Effector memory CD4-positive, alpha-beta T cell (primary cell): Measurements from ENCODE around the gene NEU1.

Source experiments
- DNase-seq, 3 donors: peaks; one replicate each; pipeline ENCODE4 v3.0.0-alpha.2; 2020
- H3K27ac ChIP-seq: 2 replicates; pipeline ENCODE4 v1.7.0; 2013; ENCODE audit warnings: mild to moderate bottlenecking, low read length, moderate library complexity; ENCODE audit not compliant: insufficient read depth, poor library complexity, severe bottlenecking
- H3K27me3 ChIP-seq: replicated peaks from 2 replicates; pipeline ENCODE4 v1.7.0; 2013; ENCODE audit warnings: mild to moderate bottlenecking, low read length; ENCODE audit not compliant: insufficient read depth, control insufficient read depth, poor library complexity, severe bottlenecking
- H3K36me3 ChIP-seq: 2 replicates; pipeline ENCODE4 v1.7.0; 2013; ENCODE audit warnings: mild to moderate bottlenecking, low read length, moderate library complexity; ENCODE audit not compliant: control insufficient read depth, insufficient read depth
- H3K4me1 ChIP-seq: 2 replicates; pipeline ENCODE4 v1.7.0; 2013; ENCODE audit warnings: low read length, mild to moderate bottlenecking; ENCODE audit not compliant: control insufficient read depth, insufficient read depth, poor library complexity, severe bottlenecking
- H3K4me3 ChIP-seq: 2 replicates; pipeline ENCODE4 v1.7.0; 2013; ENCODE audit warnings: low read length, low read depth, mild to moderate bottlenecking; ENCODE audit not compliant: insufficient read depth, poor library complexity, severe bottlenecking
- H3K9me3 ChIP-seq: 2 replicates; pipeline ENCODE4 v1.7.0; 2013; ENCODE audit warnings: mild to moderate bottlenecking, low read length, moderate library complexity; ENCODE audit not compliant: control insufficient read depth

NEU1 gene

GRCh38 chr6:31896856-31897611 lies 34.4 kb upstream of the NEU1 start:
- Histone ChIP-seq H3K9me3 (no peaks in the 10 kb centered on the region), H3K4me3 (peak overlapping the region; percentile 76), H3K36me3 (peaks cover 19% of the 10 kb centered on the region), H3K4me1 (peaks cover 17% of the 10 kb centered on the region), H3K27ac (peak overlapping the region; percentile 90), H3K27me3 (no peaks in the 10 kb centered on the region)
- DNase-seq = peak in 1 of 3 donors; percentile 8

GRCh38 chr6:31896493-31896855 lies 33.9 kb upstream of the NEU1 start:
- Histone ChIP-seq H3K36me3 (peaks cover 22% of the 10 kb centered on the region), H3K4me3 (peak overlapping the region; percentile 76), H3K27ac (peak overlapping the region; percentile 90), H3K4me1 (peaks cover 17% of the 10 kb centered on the region), H3K9me3 (no peaks in the 10 kb centered on the region), H3K27me3 (no peaks in the 10 kb centered on the region)
- no peak for DNase-seq

- H3K4me1 ChIP-seq = peaks cover 10% of the 10 kb centered on the region
- no peak overlapping the region for H3K27ac ChIP-seq
- H3K4me3 ChIP-seq = no peak overlapping the region
- H3K27me3 ChIP-seq = no peaks in the 10 kb centered on the region
- H3K9me3 ChIP-seq = no peaks in the 10 kb centered on the region
- peaks cover 39% of the 10 kb centered on the region for H3K36me3 ChIP-seq
- DNase-seq = no peak
These were observed 30.2 kb upstream of the NEU1 start for GRCh38 chr6:31892821-31893220.

- Histone ChIP-seq H3K4me1 (no peaks in the 10 kb centered on the region), H3K36me3 (peaks cover 56% of the 10 kb centered on the region), H3K4me3 (no peak overlapping the region), H3K27ac (no peak overlapping the region), H3K9me3 (no peaks in the 10 kb centered on the region), H3K27me3 (no peaks in the 10 kb centered on the region)
- DNase-seq = no peak
These were observed 26.8 kb upstream of the NEU1 start for GRCh38 chr6:31889331-31889972.

GRCh38 chr6:31888276-31889258 lies 25.9 kb upstream of the NEU1 start:
- H3K27me3 ChIP-seq = no peaks in the 10 kb centered on the region
- H3K36me3 ChIP-seq = peaks cover 65% of the 10 kb centered on the region
- DNase-seq = peak in 1 of 3 donors; percentile 31

GRCh38 chr6:31887173-31888007 lies 24.8 kb upstream of the NEU1 start:
- no peaks in the 10 kb centered on the region for H3K27me3 ChIP-seq
- peaks cover 69% of the 10 kb centered on the region for H3K36me3 ChIP-seq
- no peaks in the 10 kb centered on the region for H3K9me3 ChIP-seq
- no peak for DNase-seq
- no peak overlapping the region for H3K4me3 ChIP-seq
- H3K27ac ChIP-seq = no peak overlapping the region
- no peaks in the 10 kb centered on the region for H3K4me1 ChIP-seq

More at GRCh38 chr6:31888276-31889258, 25.9 kb upstream of the NEU1 start:
- Histone ChIP-seq H3K4me3 (no peak overlapping the region), H3K27ac (no peak overlapping the region), H3K9me3 (no peaks in the 10 kb centered on the region), H3K4me1 (no peaks in the 10 kb centered on the region)

GRCh38 chr6:31886541-31886991 lies 23.9 kb upstream of the NEU1 start:
- Histone ChIP-seq H3K9me3 (no peaks in the 10 kb centered on the region), H3K27ac (no peak overlapping the region), H3K27me3 (no peaks in the 10 kb centered on the region), H3K4me3 (no peak overlapping the region), H3K4me1 (no peaks in the 10 kb centered on the region), H3K36me3 (peaks cover 68% of the 10 kb centered on the region)
- DNase-seq = no peak

- Histone ChIP-seq H3K36me3 (peaks cover 88% of the 10 kb centered on the region), H3K4me3 (no peak overlapping the region), H3K9me3 (no peaks in the 10 kb centered on the region)
These were observed 22.0 kb upstream of the NEU1 start for GRCh38 chr6:31884528-31885035.

GRCh38 chr6:31883676-31884075 lies 21.1 kb upstream of the NEU1 start:
- no peak for DNase-seq
- Histone ChIP-seq H3K9me3 (no peaks in the 10 kb centered on the region), H3K36me3 (peaks cover 80% of the 10 kb centered on the region)

More at GRCh38 chr6:31884528-31885035, 22.0 kb upstream of the NEU1 start:
- Histone ChIP-seq H3K27ac (no peak overlapping the region), H3K27me3 (no peaks in the 10 kb centered on the region), H3K4me1 (no peaks in the 10 kb centered on the region)
- DNase-seq = no peak

More at GRCh38 chr6:31883676-31884075, 21.1 kb upstream of the NEU1 start:
- no peaks in the 10 kb centered on the region for H3K4me1 ChIP-seq
- no peaks in the 10 kb centered on the region for H3K27me3 ChIP-seq
- no peak overlapping the region for H3K27ac ChIP-seq
- H3K4me3 ChIP-seq = no peak overlapping the region
